Activated CD8-positive, alpha-beta T cell treated with anti-CD3 and anti-CD28 coated beads, Interleukin-2, amount 10 ng/mL, durations not matched to agents 7 days and 5 days (primary cell): ENCODE results near the gene CARD18. TPM values are rescaled to one million over a fixed set of nuclear protein-coding genes. Genes with fewer than 3 reads are reported as not detected.
A peak's percentile ranks its signal among the peaks of the same experiment; 100 is the strongest.
"Not testable (repeated sequence)": the region's sequence is repeated elsewhere in the genome, so short reads cannot be mapped to it uniquely, and the experiment has no call there.

Experiments
- ATAC-seq: fragments of 150-1000 bp; cut with Tn5 transposase; one replicate; pipeline ENCODE4 v1.10.0; 2021; ENCODE audit warnings: moderate library complexity
- CTCF ChIA-PET: fragments of 350-600 bp; sonication (Branson Sonifier 250); formaldehyde crosslinking; loops from one replicate; lab custom pipeline; 2021; ENCODE audit warnings: antibody characterized with exemption; lab: Charles Lee
- POLR2A ChIA-PET: fragments of 350-600 bp; sonication (Branson Sonifier 250); formaldehyde crosslinking; loops from one replicate; lab custom pipeline; 2021; ENCODE audit warnings: antibody characterized with exemption; lab: Charles Lee
- DNase-seq: peaks from one replicate; pipeline ENCODE4 v3.0.0-alpha.2; 2020
- H3K27ac Mint-ChIP-seq: one replicate; pipeline ENCODE4 v1.8.0; 2021; ENCODE audit warnings: mild to moderate bottlenecking, mixed read lengths
- H3K27me3 Mint-ChIP-seq: one replicate; pipeline ENCODE4 v1.8.0; 2021; ENCODE audit warnings: low read depth, mixed read lengths
- H3K36me3 Mint-ChIP-seq: one replicate; pipeline ENCODE4 v1.8.0; 2021; ENCODE audit warnings: low read depth, mixed read lengths
- H3K4me1 Mint-ChIP-seq: one replicate; pipeline ENCODE4 v1.8.0; 2021; ENCODE audit warnings: low read depth, mixed read lengths
- H3K4me3 Mint-ChIP-seq: one replicate; pipeline ENCODE4 v1.8.0; 2021; ENCODE audit warnings: mild to moderate bottlenecking, mixed read lengths
- H3K9me3 Mint-ChIP-seq: one replicate; pipeline ENCODE4 v1.8.0; 2022; ENCODE audit warnings: mixed read lengths; ENCODE audit not compliant: insufficient read depth
- total RNA-seq, 2 experiments: library from RNA; stranded (reverse); gene quantifications; one replicate each; pipeline ENCODE4 v1.2.3, GENCODE V29; 2021

The CARD18 gene
- total RNA-seq, 2 experiments from 2014 or later, result not detected

GRCh38 chr11:105102079-105102581, 37.4 kb downstream of the CARD18 start:
- CTCF ChIA-PET, POLR2A ChIA-PET, DNase-seq, H3K4me3 Mint-ChIP-seq, H3K9me3 Mint-ChIP-seq, H3K27ac Mint-ChIP-seq, H3K27me3 Mint-ChIP-seq, ATAC-seq: not testable (repeated sequence)
- peaks cover 11% of the 10 kb centered on the region for H3K36me3 Mint-ChIP-seq
- peaks cover 29% of the 10 kb centered on the region for H3K4me1 Mint-ChIP-seq

- Mint-ChIP-seq H3K4me3 (peak overlapping the region; percentile 76), H3K9me3 (no peaks in the 10 kb centered on the region), H3K27me3 (no peaks in the 10 kb centered on the region), H3K27ac (peak overlapping the region; percentile 85), H3K4me1 (peaks cover 33% of the 10 kb centered on the region), H3K36me3 (peaks cover 11% of the 10 kb centered on the region)
- POLR2A ChIA-PET, result no interaction called here
- peak; percentile 56 for ATAC-seq
- CTCF ChIA-PET, result no interaction called here
- no peak for DNase-seq
Measured at GRCh38 chr11:105100981-105101630, 38.5 kb downstream of the CARD18 start.

GRCh38 chr11:105100206-105100605, 39.4 kb downstream of the CARD18 start:
- peak; percentile 27 for DNase-seq
- H3K36me3 Mint-ChIP-seq, result peaks cover 16% of the 10 kb centered on the region
- POLR2A ChIA-PET, result no interaction called here
- H3K4me1 Mint-ChIP-seq, result peaks cover 36% of the 10 kb centered on the region
- H3K27me3 Mint-ChIP-seq, result no peaks in the 10 kb centered on the region
- CTCF ChIA-PET, result no interaction called here
- peak overlapping the region; percentile 85 for H3K27ac Mint-ChIP-seq
- ATAC-seq, result peak; percentile 82
- H3K9me3 Mint-ChIP-seq, result no peaks in the 10 kb centered on the region
- peak overlapping the region; percentile 76 for H3K4me3 Mint-ChIP-seq

- Mint-ChIP-seq H3K27ac (peak overlapping the region; percentile 85), H3K4me3 (peak overlapping the region; percentile 76), H3K4me1 (peaks cover 36% of the 10 kb centered on the region), H3K36me3 (peaks cover 18% of the 10 kb centered on the region)
- peak; percentile 59 for ATAC-seq
- CTCF ChIA-PET, POLR2A ChIA-PET, H3K27me3 Mint-ChIP-seq, H3K9me3 Mint-ChIP-seq, DNase-seq: not testable (repeated sequence)
Measured at GRCh38 chr11:105099594-105099993, 40.0 kb downstream of the CARD18 start.

- POLR2A ChIA-PET, result no interaction called here
- peaks cover 10% of the 10 kb centered on the region for H3K36me3 Mint-ChIP-seq
- ATAC-seq (no peak), DNase-seq (no peak)
- CTCF ChIA-PET, result no interaction called here
- H3K27me3 Mint-ChIP-seq, result peaks cover 16% of the 10 kb centered on the region
- no peak overlapping the region for H3K4me3 Mint-ChIP-seq
- peaks cover 7% of the 10 kb centered on the region for H3K4me1 Mint-ChIP-seq
- H3K9me3 Mint-ChIP-seq, result no peaks in the 10 kb centered on the region
- H3K27ac Mint-ChIP-seq, result no peak overlapping the region
Measured at GRCh38 chr11:105092256-105093239, 47.0 kb downstream of the CARD18 start.

Other genes starting within 250 kb of the CARD18 start
- not detected for gene CASP12, start 241.3 kb downstream of the CARD18 start, total RNA-seq
- gene CASP4, start 171.2 kb downstream of the CARD18 start, total RNA-seq, result 100 to 1,000 TPM; 102 to 111 TPM
- gene CASP5, start 116.6 kb downstream of the CARD18 start, total RNA-seq, result not detected
- 10 to 100 TPM; 87.6 to 97.8 TPM for gene CASP1, start 104.6 kb downstream of the CARD18 start, total RNA-seq
- gene CARD16, start 94.4 kb downstream of the CARD18 start, total RNA-seq, result 10 to 100 TPM; 70.8 to 73.9 TPM